Activated CD8-positive, alpha-beta memory T cell treated with anti-CD3 and anti-CD28 coated beads, Interleukin-2, amount 50 U/mL, for 24 hours (primary cell): Measurements from ENCODE around the gene SPO11.

Experiments used
- DNase-seq: peaks from one replicate; pipeline ENCODE4 v3.0.0-alpha.2; 2020; ENCODE audit errors: extremely low read depth

Gene SPO11

GRCh38 chr20:57329608-57330221 lies at the start of gene SPO11:
TSS of gene SPO11 (plus strand) at chr20:57329803. CDS start at chr20:57329868, 65 bp downstream.
- DNase-seq, result no peak

- no peak for DNase-seq
These were observed 49.4 kb upstream of the SPO11 start for GRCh38 chr20:57280221-57280620.

- no peak for DNase-seq
These were observed 47.7 kb upstream of the SPO11 start for GRCh38 chr20:57281900-57282299.

- no peak for DNase-seq
These were observed 46.8 kb upstream of the SPO11 start for GRCh38 chr20:57282670-57283361.

- no peak for DNase-seq
These were observed 45.7 kb upstream of the SPO11 start for GRCh38 chr20:57283860-57284259.

- no peak for DNase-seq
These were observed 42.4 kb upstream of the SPO11 start for GRCh38 chr20:57287007-57287880.

- no peak for DNase-seq
These were observed 41.7 kb upstream of the SPO11 start for GRCh38 chr20:57287901-57288300.

GRCh38 chr20:57288651-57289277 lies 40.8 kb upstream of the SPO11 start:
- no peak for DNase-seq

GRCh38 chr20:57289391-57290177 lies 40.0 kb upstream of the SPO11 start:
- DNase-seq, result no peak

- DNase-seq, result no peak
These were observed 39.5 kb upstream of the SPO11 start for GRCh38 chr20:57290178-57290484.

- no peak for DNase-seq
These were observed 38.6 kb upstream of the SPO11 start for GRCh38 chr20:57291003-57291402.

GRCh38 chr20:57291694-57292093 lies 37.9 kb upstream of the SPO11 start:
- no peak for DNase-seq

GRCh38 chr20:57292611-57293010 lies 37.0 kb upstream of the SPO11 start:
- no peak for DNase-seq

GRCh38 chr20:57293995-57294394 lies 35.6 kb upstream of the SPO11 start:
- DNase-seq, result no peak

GRCh38 chr20:57294550-57294949 lies 35.1 kb upstream of the SPO11 start:
- no peak for DNase-seq

GRCh38 chr20:57298457-57298856 lies 31.1 kb upstream of the SPO11 start:
- DNase-seq, result no peak

GRCh38 chr20:57301026-57301425 lies 28.6 kb upstream of the SPO11 start:
- no peak for DNase-seq

GRCh38 chr20:57306747-57307146 lies 22.9 kb upstream of the SPO11 start:
- no peak for DNase-seq

GRCh38 chr20:57308451-57309271 lies 20.9 kb upstream of the SPO11 start:
- no peak for DNase-seq

- DNase-seq, result no peak
These were observed 20.0 kb upstream of the SPO11 start for GRCh38 chr20:57309544-57310115.
